Thyroid gland (tissue), 4 donors: ENCODE measurements around the gene ALPK1.

Source experiments
- CTCF ChIP-seq, 6 experiments: fragments of 200-600 bp in 3 of 6; fragments of 450-650 bp in 3 of 6; sonication (generic) in 3 of 6; IDR thresholded peaks; one replicate each; pipeline ENCODE4 v1.5.1; 2016 to 2019; ENCODE audit warnings: antibody characterized with exemption in 6 of 6, mild to moderate bottlenecking in 2 of 6, inconsistent platforms in 1 of 6, moderate library complexity in 1 of 6
- POLR2A ChIP-seq, 2 donors: fragments of 450-650 bp; IDR thresholded peaks; one replicate each; pipeline ENCODE4 v1.6.1; 2017; ENCODE audit warnings: antibody characterized with exemption in 2 of 2, mild to moderate bottlenecking in 2 of 2, moderate library complexity in 1 of 2

DNA sequence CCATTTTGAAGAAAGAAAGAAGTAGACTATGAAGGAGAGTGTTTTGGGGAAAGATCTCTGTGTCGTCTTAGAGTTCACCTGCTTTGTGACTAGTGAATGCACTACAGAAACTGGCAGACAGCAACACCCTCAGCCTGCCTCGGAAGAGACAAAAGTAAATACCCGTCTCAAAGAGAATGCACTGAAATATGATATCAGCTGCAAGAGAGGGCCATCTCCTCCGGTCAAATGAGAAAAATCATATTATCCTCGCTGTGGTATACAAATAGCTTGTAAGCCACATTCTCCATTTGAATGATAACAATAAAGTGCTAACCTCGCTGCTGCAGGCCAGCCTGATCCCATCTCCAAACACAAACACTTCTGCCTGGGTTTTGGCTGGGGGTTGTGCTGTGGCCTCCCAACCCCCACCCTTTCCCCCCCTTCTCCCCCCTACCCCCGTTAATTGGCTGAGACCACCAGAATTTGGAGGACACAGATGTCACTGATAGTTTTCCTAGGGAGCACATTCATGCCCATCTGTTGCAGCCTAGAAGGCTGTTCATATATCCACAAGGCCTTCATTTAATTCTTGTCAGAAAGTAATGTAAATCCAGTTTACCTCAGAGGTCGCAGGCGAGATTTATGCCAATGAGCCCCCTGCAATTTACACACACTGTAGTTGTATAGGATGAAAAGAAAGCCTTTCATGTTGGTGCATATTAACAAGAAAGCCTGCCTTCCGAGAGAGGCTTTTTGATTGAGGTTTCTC lies 46.3 kb downstream of the ALPK1 start:
- TF ChIP-seq CTCF (IDR thresholded peaks at IDR 0.05) (no peak), POLR2A (IDR thresholded peaks at IDR 0.05) (no peak)
